Prostate gland (tissue), 2 donors: ENCODE data around the gene PILRA.
"Not testable (repeated sequence)": the region's sequence is repeated elsewhere in the genome, so short reads cannot be mapped to it uniquely, and the experiment has no call there.

Experiments used
- CTCF ChIP-seq, 4 experiments: fragments of 200-600 bp in 2 of 4; fragments of 450-650 bp in 2 of 4; sonication (generic) in 2 of 4; IDR thresholded peaks; 1 replicate in 3 of 4; 2 replicates in 1 of 4; pipeline ENCODE4 v1.5.1; 2016 to 2019; ENCODE audit warnings: antibody characterized with exemption in 4 of 4, mild to moderate bottlenecking in 2 of 4, moderate library complexity in 2 of 4
- POLR2A ChIP-seq: fragments of 450-650 bp; IDR thresholded peaks from one replicate; pipeline ENCODE4 v1.6.1; 2016; ENCODE audit warnings: antibody characterized with exemption, mild to moderate bottlenecking

GRCh38 chr7:100352230-100352781 is 21.0 kb upstream of the PILRA start:
- TF ChIP-seq CTCF (IDR thresholded peaks at IDR 0.05); POLR2A: not testable (repeated sequence)
